ENCODE data around the gene CST8.

The CST8 gene

GRCh38 chr20:23476015-23476754 lies 14.7 kb upstream of the CST8 start:
- no peak for DNase-seq (ENCODE audit: low read depth)

DNA sequence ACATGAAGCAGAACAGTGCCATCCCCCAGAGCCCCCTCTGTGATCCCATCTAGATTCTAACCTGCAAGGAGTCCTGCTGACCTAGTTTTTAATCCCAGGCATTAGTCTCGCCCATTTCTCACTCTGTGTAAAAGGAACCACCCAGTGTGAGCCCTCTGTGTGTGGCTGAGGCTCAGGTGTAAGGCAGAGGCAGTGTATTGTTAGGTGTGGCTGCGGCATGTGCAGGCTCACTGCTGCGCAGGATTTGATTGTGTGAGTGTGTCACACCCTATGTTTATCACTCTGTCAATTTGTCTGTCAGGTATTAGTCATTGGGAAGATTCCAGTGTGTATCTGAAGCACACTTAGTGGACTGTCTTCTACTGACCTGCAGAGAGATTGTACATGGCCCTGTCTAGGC lies 13.7 kb upstream of the CST8 start:
- DNase-seq (ENCODE audit: low read depth): no peak

GRCh38 chr20:23479043-23479442 lies 11.9 kb upstream of the CST8 start:
- no peak for DNase-seq (ENCODE audit: low read depth)

DNA sequence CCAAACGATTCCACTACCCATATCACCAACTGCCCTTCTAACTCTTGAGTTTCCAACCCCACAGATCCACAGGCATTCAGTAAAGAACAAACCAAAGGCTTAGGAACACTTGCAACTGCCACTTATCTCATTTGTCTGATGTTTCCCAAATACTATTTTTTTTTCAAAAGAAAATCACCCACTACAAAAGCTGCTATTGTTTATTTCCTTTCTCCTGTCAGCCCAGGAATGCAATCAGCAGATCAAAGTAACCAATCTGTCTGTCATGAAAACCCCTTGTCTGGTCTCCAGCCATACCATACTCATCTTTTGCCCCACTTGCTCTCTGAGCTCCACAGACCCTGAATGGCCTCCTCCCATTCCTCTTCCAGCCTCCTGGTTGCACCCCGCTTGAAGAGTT lies 8.8 kb upstream of the CST8 start:
- DNase-seq (ENCODE audit: low read depth): no peak

DNA sequence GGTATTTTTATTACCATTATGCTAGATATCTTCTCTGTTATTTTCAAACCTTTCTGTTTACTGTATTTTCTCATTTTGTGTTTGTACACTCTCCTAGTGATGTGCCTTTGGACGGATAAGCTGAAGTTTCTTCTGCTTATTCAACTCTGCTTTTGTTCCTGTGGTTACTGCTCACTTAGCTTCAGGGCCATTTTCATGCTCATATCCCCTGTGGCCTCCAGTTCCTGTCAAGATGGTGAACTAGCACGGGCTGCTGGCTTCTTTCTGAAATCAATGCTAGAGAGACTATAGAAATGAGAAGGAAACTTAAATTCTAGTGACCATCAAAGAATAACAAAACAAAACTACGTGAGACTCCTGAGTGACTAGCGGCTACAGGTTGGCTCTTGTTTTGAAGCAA lies 6.8 kb upstream of the CST8 start:
- no peak for DNase-seq (ENCODE audit: low read depth)

- DNase-seq (ENCODE audit: low read depth): no peak
These were observed 2.4 kb upstream of the CST8 start for GRCh38 chr20:23488470-23488869.

GRCh38 chr20:23488996-23489395 lies 1.9 kb upstream of the CST8 start:
- no peak for DNase-seq (ENCODE audit: low read depth)

DNA sequence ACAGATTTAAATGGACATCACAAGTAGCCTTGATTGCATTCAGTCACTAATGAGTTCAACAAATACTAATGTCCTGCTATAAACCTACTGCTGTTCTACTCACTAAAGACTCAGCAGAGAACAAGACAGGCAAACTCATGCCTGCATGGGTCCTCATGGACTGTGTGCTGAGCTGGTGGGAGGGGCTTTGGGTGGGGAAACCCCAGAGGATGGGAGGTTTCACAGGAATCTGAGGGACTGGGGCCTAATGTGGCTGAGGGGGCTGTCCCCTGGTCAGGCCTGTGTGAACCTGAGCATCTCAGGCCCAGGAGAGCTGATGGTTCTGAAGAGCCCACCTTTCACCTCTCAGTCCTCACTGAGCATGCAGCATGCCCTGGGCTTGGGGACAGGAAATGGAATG lies 1.4 kb downstream of the CST8 start:
- DNase-seq (ENCODE audit: low read depth): no peak

GRCh38 chr20:23493172-23493772 lies 2.4 kb downstream of the CST8 start:
- no peak for DNase-seq (ENCODE audit: low read depth)

DNA sequence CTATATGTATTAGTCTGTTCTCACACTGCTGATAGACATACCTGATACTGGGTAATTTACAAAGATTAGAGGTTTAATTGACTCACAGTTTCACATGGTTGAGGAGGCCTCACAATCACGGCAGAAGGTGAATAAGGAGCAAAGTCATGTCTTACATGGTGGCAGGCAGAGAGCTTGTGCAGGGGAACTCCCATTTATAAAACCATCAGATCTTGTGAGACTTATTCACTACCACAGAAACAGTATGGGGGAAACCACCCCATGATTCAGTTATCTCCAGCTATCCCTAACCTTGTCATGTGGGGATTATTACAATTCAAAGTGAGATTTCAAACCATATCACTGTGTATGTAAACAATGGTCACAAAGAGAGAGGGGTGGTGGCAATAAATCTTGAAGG lies 6.6 kb downstream of the CST8 start:
- no peak for DNase-seq (ENCODE audit: low read depth)

- DNase-seq (ENCODE audit: low read depth): no peak
These were observed 11.0 kb downstream of the CST8 start for GRCh38 chr20:23501926-23502325.

- DNase-seq (ENCODE audit: low read depth): no peak
These were observed 12.7 kb downstream of the CST8 start for GRCh38 chr20:23503649-23504048.

GRCh38 chr20:23507346-23507745 lies 16.4 kb downstream of the CST8 start:
- no peak for DNase-seq (ENCODE audit: low read depth)

DNA sequence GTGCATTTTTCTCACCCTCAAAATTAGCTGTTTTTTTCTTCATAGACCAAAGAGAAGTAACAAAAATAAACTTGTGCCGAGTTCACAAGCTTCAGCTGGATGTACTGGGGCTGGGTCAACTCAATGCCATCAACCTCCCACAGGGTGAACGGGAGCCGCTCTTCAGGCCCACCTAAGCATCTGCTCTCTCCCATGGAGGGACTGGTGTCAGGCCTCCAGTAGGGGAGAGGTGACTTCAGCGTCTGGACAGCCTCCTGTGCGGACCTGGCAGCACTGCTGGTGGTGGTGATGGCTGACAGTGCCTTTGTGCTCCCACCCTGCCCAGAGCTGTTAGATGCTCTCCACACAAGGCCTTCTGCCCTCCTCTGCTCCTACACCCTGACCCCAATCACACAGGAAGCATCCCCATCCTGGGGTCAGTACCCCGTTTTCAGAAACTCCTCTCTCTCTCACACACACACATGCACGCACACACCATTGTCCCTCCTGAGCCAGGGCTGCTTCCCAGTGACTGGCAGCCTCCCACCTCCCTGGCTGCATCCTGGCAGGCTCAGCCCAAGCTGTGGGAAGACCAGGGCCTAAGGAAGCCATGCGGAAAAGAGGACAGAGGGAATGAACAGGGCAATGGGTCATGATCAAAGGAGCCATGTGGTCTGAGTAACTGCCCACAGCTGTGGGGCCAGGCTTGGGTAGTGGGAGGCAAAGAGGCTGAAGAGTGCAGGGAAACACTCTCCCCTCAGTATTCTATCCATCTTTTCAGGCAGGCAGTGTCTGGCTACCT lies 17.7 kb downstream of the CST8 start:
- no peak for DNase-seq (ENCODE audit: low read depth)

DNA sequence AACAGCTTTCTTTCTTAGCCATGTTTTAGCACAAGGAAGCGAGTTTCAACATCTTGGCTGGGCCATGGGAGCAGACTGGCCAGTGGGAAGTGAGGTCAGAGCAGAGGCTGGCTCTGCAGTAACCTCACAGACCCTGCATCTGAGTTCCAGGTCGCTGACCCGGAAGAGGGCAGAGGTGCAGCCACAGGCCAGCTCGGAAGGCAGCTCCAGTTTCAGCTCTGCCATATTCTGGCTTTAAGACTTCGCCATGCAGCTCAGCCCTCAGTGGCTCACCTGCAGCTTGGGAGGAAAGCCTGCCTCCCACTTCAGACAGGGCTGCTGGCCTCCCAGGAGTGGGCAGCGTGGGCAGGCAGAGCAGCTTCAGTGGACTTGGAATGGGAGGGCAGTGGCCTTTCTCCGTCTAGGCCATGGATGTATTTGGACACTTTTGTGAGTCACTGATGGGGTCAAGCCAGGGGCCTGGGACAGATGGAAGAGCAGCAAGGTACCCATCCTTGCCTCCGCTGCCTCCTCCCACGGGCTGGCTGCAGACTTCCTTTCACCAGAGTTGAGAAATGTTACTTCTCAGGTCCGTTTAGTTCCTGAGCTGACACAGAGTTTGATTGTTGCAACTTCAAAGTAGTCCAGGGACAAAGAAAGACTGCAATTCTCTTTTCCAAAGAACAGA lies 18.5 kb downstream of the CST8 start:
- DNase-seq (ENCODE audit: low read depth): no peak

- DNase-seq (ENCODE audit: low read depth): no peak
These were observed 19.2 kb downstream of the CST8 start for GRCh38 chr20:23510000-23510590.

DNA sequence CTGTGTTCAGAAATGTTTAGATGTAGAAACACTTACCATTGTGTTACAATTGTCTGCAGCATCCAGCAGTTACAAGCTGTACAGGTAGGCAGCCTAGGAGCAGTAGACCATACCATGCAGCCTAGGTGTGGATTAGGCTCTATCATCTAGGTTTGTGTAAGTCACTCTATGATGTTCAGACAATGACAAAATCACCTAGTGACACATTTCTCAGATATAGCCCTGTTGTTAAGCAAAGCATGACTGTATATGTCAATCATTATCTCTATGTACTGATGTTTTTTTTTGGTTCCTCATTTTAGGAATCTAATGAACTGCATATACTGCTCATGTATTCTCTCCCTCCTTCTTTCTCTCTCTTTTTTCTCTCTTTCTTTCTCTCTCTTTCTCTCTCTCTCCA lies 22.2 kb downstream of the CST8 start:
- no peak for DNase-seq (ENCODE audit: low read depth)

DNA sequence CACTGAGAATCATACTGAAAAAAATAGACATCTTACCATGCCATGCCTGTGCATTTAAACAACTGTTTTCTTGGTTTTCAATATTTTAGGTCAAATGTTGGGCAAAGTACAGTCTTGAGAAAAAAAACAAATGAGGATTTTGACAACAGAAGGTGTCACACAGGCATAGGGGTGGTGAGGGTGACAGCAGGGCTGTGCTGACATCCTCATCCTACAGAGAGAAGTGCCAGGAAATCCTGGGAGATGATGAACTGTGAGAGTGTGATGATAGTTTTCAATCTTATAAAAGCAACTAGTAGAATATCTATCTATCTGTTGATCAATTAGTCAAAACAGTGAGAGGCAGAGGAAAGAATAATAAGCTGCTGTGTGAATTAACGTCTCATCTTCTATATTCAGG lies 23.9 kb downstream of the CST8 start:
- DNase-seq (ENCODE audit: low read depth): no peak

DNA sequence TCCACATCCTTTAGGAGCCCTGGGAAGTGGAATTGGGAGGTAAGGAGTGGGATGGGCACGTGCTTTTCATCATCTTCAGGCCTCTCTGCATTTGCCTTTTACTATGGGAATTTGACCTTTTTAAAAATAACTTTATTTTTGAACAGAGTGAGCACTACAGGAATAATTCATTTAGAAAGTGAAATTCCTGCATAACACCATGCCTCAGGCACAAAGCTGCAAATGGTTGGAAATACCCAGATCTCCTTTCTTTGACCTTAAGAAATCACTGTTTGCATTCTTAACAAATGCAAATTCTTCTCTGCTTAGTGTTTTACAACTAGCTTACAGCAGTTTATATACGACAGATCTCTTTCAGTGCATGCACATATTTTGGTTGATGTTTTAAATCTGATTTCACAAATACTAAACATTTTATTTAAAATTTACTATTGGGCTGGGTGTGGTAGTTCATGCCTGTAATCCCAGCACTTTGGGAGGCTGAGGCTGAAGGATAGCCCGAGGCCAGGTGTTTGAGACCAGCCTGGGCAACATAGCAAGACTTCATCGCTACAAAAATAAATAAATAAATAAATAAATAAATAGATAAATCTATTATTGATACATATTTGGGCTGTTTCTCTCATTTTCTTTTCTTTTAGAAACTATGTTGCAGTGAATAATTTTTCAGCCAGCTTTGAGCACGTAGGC lies 24.5 kb downstream of the CST8 start:
- DNase-seq (ENCODE audit: low read depth): peak; percentile 27

GRCh38 chr20:23517719-23518118 lies 26.8 kb downstream of the CST8 start:
- no peak for DNase-seq (ENCODE audit: low read depth)

DNA sequence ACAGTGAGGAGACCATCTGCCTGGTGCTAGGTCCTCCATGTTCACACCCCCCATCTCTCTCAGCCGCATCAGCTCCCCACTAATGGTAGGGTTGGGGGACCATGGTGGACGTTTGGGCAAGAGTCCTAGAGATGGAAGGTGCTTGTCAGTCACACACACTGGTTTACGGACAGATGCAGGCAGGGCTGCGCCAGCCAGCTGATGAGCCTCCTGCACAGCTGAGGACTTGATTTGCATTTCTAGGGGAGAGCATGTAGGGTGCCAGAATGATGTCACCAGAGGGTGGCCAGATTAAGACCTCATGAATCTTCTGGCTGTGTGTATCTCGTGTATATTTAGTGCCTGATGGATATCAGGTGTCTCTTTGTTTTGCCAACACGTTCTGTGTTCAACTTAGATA lies 28.6 kb downstream of the CST8 start:
- no peak for DNase-seq (ENCODE audit: low read depth)

DNA sequence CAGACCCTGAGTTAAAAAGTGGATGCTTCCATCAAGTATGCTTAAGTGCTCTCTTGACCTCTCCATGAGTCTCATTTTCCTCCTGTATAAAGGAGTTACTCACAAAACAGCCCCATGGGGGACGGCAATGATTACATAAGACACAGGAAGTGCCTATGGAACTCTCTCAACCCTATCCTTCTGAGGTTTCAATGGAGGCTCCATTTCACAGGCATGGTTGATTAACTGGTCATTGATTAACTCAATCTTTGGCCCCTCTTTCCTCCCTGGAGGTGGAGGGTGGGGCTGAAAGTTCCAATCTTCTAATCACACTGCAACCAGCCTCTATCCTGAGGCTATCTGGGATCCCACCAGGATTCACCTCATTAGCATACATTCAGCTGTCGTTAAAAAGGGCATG lies 29.3 kb downstream of the CST8 start:
- no peak for DNase-seq (ENCODE audit: low read depth)
